DMS53 (cell line): ENCODE measurements around the gene DPEP2.
"Not testable (repeated sequence)": the region's sequence is repeated elsewhere in the genome, so short reads cannot be mapped to it uniquely, and the experiment has no call there.

Experiments used
- DNase-seq: peaks from one replicate; lab custom pipeline; 2025; lab: John Stamatoyannopoulos, UW

DPEP2 gene

GRCh38 chr16:68005786-68006286, 6.6 kb upstream of the DPEP2 start:
- no peak for DNase-seq

GRCh38 chr16:68005211-68005610, 5.9 kb upstream of the DPEP2 start:
- no peak for DNase-seq

GRCh38 chr16:68003031-68003430, 3.7 kb upstream of the DPEP2 start:
- no peak for DNase-seq

DNA sequence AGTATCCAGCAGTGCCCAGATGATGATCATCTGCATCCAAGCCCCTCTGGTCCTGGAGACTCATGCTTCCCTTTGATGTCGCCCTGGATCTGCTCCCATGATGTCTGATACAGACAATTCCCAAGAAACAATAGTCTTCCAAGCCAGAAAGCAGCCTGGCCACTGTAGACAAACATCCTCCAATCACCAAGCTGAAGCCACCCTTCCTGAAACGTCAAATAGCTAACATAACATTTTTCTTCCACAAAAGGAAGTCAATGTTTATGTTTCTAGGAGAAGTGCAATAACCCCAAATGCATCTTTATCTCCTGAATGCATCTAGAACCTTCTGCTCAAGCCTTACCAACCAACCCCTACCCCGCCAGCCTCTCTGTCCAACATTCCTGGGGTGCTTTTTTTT, 1.2 kb upstream of the DPEP2 start:
- DNase-seq: no peak

GRCh38 chr16:67999985-68000384, 701 bp upstream of the DPEP2 start:
- no peak for DNase-seq

DNA sequence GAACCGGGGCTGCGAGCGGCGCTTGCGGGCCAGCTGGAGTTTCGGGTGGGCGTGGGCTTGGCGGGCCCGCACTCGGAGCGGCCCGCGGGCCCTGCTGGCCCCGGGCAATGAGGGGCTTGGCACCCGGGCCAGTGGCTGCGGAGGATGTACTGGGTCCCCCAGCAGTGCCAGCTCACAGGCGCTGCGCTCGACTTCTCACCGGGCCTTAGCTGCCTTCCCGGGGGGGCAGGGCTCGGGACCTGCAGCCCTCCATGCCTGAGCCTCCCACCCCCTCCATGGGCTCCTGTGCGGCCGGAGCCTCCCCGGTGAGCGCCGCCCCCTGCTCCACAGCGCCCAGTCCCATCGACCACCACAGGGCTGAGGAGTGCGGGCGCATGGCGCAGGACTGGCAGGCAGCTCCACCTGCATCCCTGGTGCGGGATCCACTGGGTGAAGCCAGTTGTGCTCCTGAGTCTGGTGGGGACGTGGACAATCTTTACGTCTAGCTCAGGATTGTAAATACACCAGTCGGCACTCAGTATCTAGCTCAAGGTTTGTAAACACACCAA, 979 bp downstream of the DPEP2 start:
- DNase-seq: not testable (repeated sequence)

DNA sequence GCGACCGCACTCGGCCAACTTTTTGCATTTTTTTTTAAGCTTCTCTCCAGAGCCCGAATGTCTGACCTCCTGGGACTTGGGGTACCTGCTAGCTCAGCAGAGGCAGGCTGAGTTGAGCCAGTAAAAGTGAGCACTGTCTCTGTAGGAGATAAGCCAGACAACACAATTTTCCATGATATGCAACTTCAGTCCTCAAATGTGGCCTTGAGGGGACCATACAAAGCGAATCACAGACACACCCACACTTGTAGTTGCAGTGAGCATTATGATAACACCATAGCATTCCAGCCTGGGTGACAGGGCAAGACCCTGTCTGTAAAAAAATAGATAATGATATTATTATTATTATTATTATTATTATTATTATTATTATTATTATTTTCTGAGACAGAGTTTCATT, 2.6 kb downstream of the DPEP2 start:
- DNase-seq: no peak

DNA sequence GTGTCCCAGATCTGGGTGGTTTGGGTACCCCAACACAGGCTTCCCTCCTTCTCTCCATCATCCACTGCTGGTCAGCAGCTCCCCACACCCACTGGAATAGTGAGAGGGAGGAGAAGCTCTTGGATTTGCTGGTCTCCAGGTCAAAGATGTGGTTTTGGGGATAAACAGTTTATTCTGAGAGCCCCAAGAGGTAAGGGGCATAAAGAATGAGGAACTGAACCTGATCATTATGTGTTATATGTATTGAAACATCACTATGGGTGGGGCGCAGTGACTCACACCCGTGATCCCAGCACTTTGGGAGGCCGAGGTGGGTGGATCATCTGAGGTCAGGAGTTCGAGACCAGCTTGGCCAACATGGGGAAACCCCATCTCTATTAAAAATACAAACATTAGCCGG, 3.9 kb downstream of the DPEP2 start:
- no peak for DNase-seq

- not testable (repeated sequence) for DNase-seq
Observed at GRCh38 chr16:67994040-67994408, 5.3 kb downstream of the DPEP2 start.

- DNase-seq: peak; percentile 80
Observed at GRCh38 chr16:67993207-67994039, 5.9 kb downstream of the DPEP2 start.

DNA sequence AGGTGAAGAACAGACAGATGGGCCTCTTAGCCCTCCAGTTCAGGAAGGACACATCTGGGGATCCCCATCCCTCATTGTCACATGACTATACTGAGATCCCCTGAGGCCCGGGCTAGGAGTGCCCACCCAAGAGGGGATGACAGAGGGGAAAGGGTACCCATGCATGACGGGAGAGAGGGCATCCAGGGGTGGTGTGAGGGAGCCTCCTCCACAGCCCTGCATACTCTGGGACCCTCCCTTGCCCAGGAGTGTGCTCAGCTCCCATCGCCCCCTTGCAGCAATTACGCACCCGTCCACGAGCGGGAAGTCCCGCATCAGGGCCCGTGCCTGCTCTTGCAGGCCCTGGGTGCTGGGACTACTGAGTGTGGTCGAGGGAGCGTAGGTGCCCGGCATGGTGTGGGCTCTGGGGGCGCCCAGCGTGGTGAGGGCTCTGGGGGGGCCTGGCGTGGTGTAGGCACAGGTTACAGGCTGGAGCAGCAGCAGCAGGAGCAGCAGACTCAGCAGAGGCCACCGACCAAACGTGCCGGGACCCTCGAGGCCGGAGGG, 6.5 kb downstream of the DPEP2 start:
- no peak for DNase-seq

GRCh38 chr16:67990018-67990386, 9.3 kb downstream of the DPEP2 start:
- DNase-seq: no peak

DNA sequence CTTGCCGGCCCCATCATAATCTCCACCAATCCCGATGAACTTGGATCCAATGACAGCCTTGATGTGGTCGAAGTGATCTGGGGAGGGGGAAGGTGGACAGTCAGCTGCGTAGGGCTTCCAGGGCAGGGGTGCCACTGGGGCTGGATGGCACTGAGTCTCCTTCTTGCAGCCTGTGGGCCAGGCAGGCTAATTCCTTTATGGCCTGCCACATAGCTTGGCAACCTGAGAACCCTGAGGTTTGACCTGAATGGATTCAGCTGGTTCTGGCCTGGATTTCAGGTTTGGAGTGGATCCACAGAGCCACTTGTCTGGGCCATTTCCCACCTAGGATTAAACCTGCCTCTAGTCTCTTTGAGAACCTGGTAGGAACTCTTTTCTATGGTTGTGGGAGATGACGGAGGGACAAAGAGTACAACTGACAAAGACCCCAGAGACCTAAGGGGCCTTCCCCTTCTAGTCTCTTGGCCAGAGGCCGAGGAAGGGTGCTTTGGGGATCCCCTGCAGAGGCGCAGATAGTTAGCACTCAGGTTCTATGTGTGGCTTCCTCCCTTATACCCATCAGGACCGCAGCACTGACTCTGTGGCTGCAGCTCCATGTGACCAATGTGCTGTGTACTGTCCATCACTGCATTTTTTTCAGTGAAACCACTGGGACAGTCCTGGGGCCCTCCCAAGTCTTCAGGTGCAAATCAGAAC, 9.8 kb downstream of the DPEP2 start:
- no peak for DNase-seq

DNA sequence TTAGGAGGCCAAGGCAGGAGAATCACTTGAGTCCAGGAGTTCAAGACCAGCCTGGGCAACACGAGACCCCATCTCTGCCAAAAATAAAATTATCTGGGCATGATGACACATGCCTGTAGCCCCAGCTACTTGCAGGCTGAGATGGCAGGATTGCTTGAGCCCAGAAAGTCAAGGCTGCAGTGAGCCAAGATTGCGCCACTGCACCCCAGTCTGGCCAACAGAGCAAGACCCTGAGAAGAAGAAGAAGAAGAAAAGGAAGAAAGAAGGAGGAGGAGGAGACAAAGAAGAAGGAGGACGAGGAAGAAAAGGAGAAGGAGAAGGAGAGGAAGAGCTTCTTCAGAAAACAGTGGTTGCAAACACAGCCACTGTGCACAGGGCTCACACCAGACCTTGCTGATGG, 10.6 kb downstream of the DPEP2 start:
- no peak for DNase-seq

GRCh38 chr16:67987460-67988160, 11.7 kb downstream of the DPEP2 start:
- DNase-seq: no peak

DNA sequence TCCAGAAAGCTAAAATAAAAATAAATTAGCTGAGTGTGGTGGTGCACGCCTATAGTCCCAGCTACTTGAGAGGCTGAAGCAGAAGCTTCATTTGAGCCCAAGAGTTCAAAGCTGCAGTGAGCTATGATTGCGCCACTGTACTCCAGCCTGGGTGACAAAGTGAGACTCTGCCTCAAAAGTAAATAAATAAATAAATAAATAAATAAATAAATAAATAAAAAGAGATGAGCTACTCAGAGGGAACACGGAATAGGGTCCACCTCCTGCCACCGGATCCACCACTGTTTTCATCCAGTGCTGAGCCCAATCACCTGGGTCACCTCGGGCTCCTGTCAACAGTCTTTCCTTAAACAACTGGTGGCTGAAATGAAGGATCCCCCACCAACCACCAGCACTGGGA, 12.3 kb downstream of the DPEP2 start:
- no peak for DNase-seq

DNA sequence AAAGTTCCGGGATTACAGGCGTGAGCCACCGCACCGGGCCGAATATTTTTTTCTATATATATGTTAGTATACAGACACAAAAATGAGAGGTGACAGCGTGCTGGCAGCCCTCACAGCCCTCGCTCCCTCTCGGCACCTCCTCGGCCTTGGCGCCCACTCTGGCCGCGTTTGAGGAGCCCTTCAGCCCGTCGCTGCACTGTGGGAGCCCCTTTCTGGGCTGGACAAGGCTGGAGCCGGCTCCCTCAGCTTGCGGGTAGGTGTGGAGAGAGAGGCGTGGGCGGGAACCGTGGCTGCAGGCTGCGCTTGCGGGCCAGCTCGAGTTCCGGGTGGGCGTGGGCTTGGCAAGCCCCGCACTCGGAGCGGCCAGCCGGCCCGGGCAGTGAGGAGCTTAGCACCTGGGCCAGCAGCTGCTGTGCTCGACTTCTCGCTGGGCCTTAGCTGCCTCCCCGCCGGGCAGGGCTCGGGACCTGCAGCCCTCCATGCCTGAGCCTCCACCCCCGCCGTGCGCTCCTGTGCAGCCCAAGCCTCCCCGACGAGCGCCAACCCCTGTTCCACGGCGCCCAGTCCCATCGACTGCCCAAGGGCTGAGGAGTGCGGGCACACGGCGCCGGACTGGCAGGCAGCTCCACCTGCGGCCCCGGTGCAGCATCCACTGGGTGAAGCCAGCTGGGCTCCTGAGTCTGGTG, 17.1 kb downstream of the DPEP2 start:
- DNase-seq: no peak

DNA sequence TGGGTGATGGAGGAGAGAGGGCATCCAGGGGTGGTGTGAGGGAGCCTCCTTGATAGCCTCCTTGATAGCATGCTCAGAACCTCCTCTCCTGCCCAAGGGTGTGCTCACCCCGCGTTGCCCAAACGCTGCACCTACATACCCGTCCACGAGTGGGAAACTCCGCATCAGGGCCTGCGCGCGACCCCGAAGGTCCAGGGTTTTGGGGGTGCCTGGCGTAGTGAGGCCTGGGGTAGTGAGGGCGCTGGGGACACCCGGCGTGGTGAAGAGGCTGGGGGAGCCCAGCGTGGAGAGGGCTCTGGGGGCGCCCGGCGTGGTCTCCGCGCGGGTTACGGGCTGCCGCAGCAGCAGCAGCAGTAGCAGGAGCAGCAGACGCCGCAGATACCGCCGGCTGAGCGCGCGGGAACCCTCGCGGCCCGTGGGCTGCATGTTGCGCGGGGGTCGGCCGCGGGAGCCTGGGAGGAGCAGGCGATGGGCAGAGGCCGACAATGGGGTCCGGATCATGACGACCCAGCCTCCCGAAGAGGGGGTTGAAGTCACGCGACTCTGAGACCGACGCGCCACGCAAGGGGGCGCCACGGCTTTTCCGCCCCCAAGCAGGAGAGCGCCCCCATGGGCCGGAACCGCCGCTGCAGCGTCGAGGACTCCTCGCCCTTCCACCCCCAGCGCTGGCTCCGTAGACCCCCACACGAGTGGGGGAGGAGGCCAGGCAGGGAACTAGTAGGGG, 19.2 kb downstream of the DPEP2 start, which contains the start of gene DPEP3:
DPEP3 (minus strand) TSS at position 545 of the 724 bp plus-strand sequence; CDS start at position 426, 119 bp downstream.
- DNase-seq: no peak

- DNase-seq: no peak
Observed at GRCh38 chr16:67977469-67978227, 21.6 kb downstream of the DPEP2 start.

- no peak for DNase-seq
Observed at GRCh38 chr16:67977005-67977404, 22.3 kb downstream of the DPEP2 start.
